ENCODE results near the gene CACNG1.

GRCh38 chr17:67054608-67055007 lies 10.3 kb downstream of the CACNG1 start:
- TF ChIP-seq CTCF (conservative IDR thresholded peaks at IDR 0.05) (no peak), ZFX (IDR thresholded peaks at IDR 0.05) (no peak)

All from C4-2B (cell line).